ENCODE results near the gene BFAR.

The BFAR gene

DNA sequence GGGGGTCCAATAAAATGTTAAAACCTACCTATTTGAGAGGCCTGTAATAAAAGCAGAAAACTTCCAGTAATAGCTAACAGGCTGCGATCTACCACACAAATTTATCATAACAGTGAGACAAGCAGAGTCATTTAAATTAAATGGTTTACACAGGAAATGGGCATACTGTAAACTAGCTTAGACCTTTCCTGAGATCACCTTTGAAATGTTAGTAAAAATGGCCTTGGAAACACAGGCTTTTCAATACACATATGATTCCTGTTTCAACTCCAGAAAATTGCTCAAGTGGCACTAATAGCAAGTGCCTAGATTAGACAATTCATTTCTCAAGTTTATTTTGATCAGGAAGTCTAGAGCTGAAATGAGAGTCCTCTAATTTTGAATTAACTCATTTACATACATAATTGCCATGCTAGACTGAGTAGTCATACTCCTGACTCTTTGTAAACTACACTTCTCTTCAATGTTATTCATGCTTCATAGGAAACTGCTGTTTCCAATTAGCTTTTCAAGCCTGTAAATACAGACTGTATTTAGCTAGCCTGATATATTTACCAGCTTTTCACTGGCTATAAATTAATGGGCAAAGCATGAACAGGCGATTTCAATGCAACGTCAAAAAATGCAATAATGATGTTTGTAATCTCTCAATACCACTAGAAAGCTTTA lies 46.0 kb upstream of the BFAR start:
- no peak for ATAC-seq
- TF ChIP-seq, protein P1, sequence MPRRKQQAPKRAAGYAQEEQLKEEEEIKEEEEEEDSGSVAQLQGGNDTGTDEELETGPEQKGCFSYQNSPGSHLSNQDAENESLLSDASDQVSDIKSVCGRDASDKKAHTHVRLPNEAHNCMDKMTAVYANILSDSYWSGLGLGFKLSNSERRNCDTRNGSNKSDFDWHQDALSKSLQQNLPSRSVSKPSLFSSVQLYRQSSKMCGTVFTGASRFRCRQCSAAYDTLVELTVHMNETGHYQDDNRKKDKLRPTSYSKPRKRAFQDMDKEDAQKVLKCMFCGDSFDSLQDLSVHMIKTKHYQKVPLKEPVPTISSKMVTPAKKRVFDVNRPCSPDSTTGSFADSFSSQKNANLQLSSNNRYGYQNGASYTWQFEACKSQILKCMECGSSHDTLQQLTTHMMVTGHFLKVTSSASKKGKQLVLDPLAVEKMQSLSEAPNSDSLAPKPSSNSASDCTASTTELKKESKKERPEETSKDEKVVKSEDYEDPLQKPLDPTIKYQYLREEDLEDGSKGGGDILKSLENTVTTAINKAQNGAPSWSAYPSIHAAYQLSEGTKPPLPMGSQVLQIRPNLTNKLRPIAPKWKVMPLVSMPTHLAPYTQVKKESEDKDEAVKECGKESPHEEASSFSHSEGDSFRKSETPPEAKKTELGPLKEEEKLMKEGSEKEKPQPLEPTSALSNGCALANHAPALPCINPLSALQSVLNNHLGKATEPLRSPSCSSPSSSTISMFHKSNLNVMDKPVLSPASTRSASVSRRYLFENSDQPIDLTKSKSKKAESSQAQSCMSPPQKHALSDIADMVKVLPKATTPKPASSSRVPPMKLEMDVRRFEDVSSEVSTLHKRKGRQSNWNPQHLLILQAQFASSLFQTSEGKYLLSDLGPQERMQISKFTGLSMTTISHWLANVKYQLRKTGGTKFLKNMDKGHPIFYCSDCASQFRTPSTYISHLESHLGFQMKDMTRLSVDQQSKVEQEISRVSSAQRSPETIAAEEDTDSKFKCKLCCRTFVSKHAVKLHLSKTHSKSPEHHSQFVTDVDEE (CRISPR knock-in tag; IDR thresholded peaks at IDR 0.05), result no peak
- TF ChIP-seq, protein P2, sequence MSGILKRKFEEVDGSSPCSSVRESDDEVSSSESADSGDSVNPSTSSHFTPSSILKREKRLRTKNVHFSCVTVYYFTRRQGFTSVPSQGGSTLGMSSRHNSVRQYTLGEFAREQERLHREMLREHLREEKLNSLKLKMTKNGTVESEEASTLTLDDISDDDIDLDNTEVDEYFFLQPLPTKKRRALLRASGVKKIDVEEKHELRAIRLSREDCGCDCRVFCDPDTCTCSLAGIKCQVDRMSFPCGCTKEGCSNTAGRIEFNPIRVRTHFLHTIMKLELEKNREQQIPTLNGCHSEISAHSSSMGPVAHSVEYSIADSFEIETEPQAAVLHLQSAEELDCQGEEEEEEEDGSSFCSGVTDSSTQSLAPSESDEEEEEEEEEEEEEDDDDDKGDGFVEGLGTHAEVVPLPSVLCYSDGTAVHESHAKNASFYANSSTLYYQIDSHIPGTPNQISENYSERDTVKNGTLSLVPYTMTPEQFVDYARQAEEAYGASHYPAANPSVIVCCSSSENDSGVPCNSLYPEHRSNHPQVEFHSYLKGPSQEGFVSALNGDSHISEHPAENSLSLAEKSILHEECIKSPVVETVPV (CRISPR knock-in tag; IDR thresholded peaks at IDR 0.05), result no peak
- TF ChIP-seq ZNF70 (CRISPR knock-in tag; IDR thresholded peaks at IDR 0.05) (peak; percentile 70), ISL1 (CRISPR knock-in tag; IDR thresholded peaks at IDR 0.05) (no peak), TOX (CRISPR knock-in tag; IDR thresholded peaks at IDR 0.05; ENCODE audit: borderline replicate concordance) (no peak)
- TF ChIP-seq, protein P3, sequence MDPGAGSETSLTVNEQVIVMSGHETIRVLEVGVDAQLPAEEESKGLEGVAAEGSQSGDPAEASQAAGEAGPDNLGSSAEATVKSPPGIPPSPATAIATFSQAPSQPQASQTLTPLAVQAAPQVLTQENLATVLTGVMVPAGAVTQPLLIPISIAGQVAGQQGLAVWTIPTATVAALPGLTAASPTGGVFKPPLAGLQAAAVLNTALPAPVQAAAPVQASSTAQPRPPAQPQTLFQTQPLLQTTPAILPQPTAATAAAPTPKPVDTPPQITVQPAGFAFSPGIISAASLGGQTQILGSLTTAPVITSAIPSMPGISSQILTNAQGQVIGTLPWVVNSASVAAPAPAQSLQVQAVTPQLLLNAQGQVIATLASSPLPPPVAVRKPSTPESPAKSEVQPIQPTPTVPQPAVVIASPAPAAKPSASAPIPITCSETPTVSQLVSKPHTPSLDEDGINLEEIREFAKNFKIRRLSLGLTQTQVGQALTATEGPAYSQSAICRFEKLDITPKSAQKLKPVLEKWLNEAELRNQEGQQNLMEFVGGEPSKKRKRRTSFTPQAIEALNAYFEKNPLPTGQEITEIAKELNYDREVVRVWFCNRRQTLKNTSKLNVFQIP (CRISPR knock-in tag; IDR thresholded peaks at IDR 0.05; ENCODE audit: borderline replicate concordance, low read depth), result no peak

DNA sequence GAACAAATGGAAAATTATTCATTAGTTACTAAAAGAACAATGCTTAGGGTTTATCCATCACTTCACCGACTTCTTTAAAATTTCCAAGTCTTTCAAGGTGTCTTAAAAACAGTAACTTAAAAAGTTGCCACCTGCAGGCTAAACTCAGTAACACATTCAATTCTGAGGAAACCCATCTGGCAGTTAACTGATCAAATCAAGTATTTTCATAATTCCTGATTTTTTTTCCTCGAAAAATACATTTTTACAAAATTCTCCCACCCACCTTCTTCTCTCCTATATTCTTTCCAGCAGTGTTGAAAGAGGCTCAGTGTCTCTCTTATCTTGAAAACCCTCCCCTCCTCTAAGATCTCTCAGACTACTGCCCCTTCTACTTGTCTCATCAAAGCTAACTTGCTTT lies 32.6 kb upstream of the BFAR start:
- ATAC-seq, result peak; percentile 42; the same call in 1 of the 3 replicates
- no peak for TF ChIP-seq OSR1 (CRISPR knock-in tag; IDR thresholded peaks at IDR 0.05)
- no peak for TF ChIP-seq CSDC2 (CRISPR knock-in tag; IDR thresholded peaks at IDR 0.05)
- TF ChIP-seq SNAI2 (CRISPR knock-in tag; IDR thresholded peaks at IDR 0.05), result no peak
- TF ChIP-seq ISL1 (CRISPR knock-in tag; IDR thresholded peaks at IDR 0.05), result no peak
- TF ChIP-seq ZNF70 (CRISPR knock-in tag; IDR thresholded peaks at IDR 0.05), result no peak
- TF ChIP-seq ZNF8 (CRISPR knock-in tag; IDR thresholded peaks at IDR 0.05), result no peak
- no peak for TF ChIP-seq ARNTL (CRISPR knock-in tag; IDR thresholded peaks at IDR 0.05; ENCODE audit: borderline replicate concordance, low read depth)
- no peak for TF ChIP-seq BACH2 (CRISPR knock-in tag; IDR thresholded peaks at IDR 0.05; ENCODE audit: borderline replicate concordance)
- no peak for TF ChIP-seq ZFP30 (CRISPR knock-in tag; IDR thresholded peaks at IDR 0.05)
- no peak for TF ChIP-seq TCF4 (CRISPR knock-in tag; IDR thresholded peaks at IDR 0.05; ENCODE audit: borderline replicate concordance)
- no peak for TF ChIP-seq ZNF565 (CRISPR knock-in tag; conservative IDR thresholded peaks at IDR 0.05; ENCODE audit: low read depth)
- no peak for TF ChIP-seq GLIS3 (CRISPR knock-in tag; IDR thresholded peaks at IDR 0.05)
- TF ChIP-seq ZFP3 (CRISPR knock-in tag; IDR thresholded peaks at IDR 0.05), result no peak
- no peak for TF ChIP-seq RARB (CRISPR knock-in tag; IDR thresholded peaks at IDR 0.05)
- TF ChIP-seq, protein P4, sequence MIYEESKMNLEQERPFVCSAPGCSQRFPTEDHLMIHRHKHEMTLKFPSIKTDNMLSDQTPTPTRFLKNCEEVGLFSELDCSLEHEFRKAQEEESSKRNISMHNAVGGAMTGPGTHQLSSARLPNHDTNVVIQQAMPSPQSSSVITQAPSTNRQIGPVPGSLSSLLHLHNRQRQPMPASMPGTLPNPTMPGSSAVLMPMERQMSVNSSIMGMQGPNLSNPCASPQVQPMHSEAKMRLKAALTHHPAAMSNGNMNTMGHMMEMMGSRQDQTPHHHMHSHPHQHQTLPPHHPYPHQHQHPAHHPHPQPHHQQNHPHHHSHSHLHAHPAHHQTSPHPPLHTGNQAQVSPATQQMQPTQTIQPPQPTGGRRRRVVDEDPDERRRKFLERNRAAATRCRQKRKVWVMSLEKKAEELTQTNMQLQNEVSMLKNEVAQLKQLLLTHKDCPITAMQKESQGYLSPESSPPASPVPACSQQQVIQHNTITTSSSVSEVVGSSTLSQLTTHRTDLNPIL (CRISPR knock-in tag; IDR thresholded peaks at IDR 0.05; ENCODE audit: low read depth), result no peak
- no peak for TF ChIP-seq ZC3H10 (CRISPR knock-in tag; IDR thresholded peaks at IDR 0.05)
- no peak for TF ChIP-seq TOX (CRISPR knock-in tag; IDR thresholded peaks at IDR 0.05; ENCODE audit: borderline replicate concordance)
- TF ChIP-seq, protein P5, sequence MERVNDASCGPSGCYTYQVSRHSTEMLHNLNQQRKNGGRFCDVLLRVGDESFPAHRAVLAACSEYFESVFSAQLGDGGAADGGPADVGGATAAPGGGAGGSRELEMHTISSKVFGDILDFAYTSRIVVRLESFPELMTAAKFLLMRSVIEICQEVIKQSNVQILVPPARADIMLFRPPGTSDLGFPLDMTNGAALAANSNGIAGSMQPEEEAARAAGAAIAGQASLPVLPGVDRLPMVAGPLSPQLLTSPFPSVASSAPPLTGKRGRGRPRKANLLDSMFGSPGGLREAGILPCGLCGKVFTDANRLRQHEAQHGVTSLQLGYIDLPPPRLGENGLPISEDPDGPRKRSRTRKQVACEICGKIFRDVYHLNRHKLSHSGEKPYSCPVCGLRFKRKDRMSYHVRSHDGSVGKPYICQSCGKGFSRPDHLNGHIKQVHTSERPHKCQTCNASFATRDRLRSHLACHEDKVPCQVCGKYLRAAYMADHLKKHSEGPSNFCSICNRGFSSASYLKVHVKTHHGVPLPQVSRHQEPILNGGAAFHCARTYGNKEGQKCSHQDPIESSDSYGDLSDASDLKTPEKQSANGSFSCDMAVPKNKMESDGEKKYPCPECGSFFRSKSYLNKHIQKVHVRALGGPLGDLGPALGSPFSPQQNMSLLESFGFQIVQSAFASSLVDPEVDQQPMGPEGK (CRISPR knock-in tag; IDR thresholded peaks at IDR 0.05; ENCODE audit: borderline replicate concordance), result no peak

DNA sequence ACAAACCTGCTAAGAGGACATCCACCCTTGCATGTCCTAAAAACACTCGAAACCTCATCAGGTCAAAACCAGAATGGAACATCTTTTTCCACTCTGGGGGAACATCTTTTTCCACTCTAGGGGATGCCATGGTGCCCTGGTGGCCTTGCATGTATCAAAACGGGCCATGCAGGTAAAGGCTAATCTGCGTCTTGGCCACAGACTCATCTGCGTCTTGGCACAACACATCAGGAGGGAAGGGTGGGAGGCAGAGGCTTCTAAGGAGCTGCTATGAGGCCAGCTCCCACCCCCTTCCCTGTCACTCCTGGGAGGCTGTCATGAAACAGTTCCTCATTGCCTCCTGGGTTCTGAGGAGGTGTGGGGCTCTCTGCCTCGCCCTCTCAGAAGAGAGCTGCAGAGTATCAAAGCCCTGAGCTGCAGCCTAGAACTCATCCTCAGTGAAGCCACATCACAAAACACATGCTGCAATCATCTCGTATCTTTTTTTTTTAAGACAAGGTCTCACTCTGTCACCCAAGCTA lies 30.2 kb upstream of the BFAR start:
- ATAC-seq, result no peak
- no peak for TF ChIP-seq ARNTL (CRISPR knock-in tag; IDR thresholded peaks at IDR 0.05; ENCODE audit: borderline replicate concordance, low read depth)
- no peak for TF ChIP-seq RARB (CRISPR knock-in tag; IDR thresholded peaks at IDR 0.05)
- TF ChIP-seq ZFP30 (CRISPR knock-in tag; IDR thresholded peaks at IDR 0.05), result no peak
- TF ChIP-seq, protein P1 (CRISPR knock-in tag; IDR thresholded peaks at IDR 0.05), result no peak
- no peak for TF ChIP-seq ZC3H10 (CRISPR knock-in tag; IDR thresholded peaks at IDR 0.05)
- no peak for TF ChIP-seq ESRRG (CRISPR knock-in tag; IDR thresholded peaks at IDR 0.05)
- TF ChIP-seq ISL1 (CRISPR knock-in tag; IDR thresholded peaks at IDR 0.05), result no peak
- TF ChIP-seq OSR1 (CRISPR knock-in tag; IDR thresholded peaks at IDR 0.05), result no peak
- TF ChIP-seq CSDC2 (CRISPR knock-in tag; IDR thresholded peaks at IDR 0.05), result no peak
- TF ChIP-seq PPARA (CRISPR knock-in tag; IDR thresholded peaks at IDR 0.05; ENCODE audit: borderline replicate concordance), result no peak
- TF ChIP-seq, protein P2 (CRISPR knock-in tag; IDR thresholded peaks at IDR 0.05), result no peak
- no peak for TF ChIP-seq ZNF8 (CRISPR knock-in tag; IDR thresholded peaks at IDR 0.05)
